GM20000 (cell line): ENCODE measurements around the gene RPF1.
"Not testable (repeated sequence)": the region's sequence is repeated elsewhere in the genome, so short reads cannot be mapped to it uniquely, and the experiment has no call there.

ENCODE experiments used
- DNase-seq: peaks from one replicate; pipeline ENCODE4 v3.0.0; 2012; ENCODE audit warnings: low spot score
- TF ChIP-seq, protein P1 (sequence below): IDR thresholded peaks from 2 replicates; pipeline ENCODE4 v1.5.1; 2012; ENCODE audit warnings: mild to moderate bottlenecking, control low read depth; ENCODE audit errors: extremely low read depth, missing control alignments

Gene RPF1

DNA sequence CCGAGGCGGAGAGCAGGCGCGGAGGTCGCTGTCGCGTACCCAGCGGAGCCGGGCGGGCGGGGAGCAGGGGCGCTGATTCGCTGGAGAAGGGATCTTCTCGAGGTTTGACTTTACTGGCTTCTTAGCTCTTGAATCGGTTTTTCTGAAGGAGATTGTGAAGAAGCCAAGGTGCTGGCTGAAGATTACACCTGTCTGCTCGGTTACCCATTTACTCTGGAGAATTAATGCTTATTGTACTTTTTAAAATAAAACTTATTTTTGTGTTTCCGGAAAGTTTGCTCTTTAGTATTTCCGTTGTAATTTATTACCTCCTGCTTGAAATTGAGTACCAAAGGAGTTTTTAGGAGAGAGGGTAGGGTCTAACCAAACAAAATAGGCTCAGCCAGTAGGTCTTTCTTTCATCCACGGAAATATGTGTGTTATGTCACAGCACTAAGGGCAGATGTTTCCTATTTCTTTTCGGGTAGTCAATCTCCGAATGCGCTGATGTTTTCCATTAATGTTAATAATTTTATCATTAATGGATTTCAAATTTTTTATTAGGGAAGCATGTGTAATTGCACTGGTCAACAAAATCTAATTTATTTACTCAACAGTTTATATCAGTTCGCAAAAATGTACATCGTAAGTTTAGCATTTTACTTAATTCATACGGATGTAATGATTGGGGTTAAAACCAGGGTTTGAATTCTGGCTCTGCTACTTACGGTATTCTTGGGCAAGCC lies 27.8 kb downstream of the RPF1 start:
- TF ChIP-seq, protein P1, sequence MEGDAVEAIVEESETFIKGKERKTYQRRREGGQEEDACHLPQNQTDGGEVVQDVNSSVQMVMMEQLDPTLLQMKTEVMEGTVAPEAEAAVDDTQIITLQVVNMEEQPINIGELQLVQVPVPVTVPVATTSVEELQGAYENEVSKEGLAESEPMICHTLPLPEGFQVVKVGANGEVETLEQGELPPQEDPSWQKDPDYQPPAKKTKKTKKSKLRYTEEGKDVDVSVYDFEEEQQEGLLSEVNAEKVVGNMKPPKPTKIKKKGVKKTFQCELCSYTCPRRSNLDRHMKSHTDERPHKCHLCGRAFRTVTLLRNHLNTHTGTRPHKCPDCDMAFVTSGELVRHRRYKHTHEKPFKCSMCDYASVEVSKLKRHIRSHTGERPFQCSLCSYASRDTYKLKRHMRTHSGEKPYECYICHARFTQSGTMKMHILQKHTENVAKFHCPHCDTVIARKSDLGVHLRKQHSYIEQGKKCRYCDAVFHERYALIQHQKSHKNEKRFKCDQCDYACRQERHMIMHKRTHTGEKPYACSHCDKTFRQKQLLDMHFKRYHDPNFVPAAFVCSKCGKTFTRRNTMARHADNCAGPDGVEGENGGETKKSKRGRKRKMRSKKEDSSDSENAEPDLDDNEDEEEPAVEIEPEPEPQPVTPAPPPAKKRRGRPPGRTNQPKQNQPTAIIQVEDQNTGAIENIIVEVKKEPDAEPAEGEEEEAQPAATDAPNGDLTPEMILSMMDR = no peak
- DNase-seq = no peak

DNA sequence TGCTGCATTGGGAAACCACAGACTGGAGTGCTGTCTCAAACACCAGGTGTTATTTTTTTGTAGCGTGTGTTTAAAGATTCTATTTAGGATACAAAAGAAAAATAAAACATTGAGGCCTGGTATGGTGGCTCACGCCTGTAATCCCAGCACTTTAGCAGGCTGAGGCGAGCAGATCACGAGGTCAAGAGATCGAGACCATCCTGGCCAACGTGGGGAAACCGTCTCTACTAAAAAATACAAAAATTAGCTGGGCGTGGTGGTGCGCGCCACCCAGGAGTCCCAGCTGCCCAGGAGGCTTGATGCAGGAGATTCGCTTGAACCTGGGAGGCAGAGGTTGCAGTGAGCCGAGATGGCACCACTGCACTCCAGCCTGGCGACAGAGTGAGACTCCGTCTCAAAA lies 28.8 kb downstream of the RPF1 start:
- DNase-seq = not testable (repeated sequence)

DNA sequence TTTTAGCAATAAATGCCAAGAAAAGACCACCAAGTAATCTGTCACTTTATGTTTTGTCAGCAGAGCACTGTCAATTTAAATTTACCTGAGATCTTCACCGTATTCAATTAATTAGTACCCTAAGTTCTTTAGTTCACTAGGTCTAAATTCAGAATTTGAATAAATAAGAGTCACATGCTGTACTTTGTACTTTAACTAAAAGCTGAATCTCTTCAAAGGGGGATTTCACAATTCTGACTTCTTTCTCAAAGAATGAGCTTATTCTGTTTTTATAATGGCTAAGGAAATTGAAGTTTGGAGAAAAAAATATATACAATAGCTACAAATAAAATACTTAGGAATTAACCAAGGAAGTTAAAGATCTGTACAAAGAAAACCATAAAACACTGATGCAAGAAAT lies 29.4 kb downstream of the RPF1 start:
- DNase-seq = no peak
- TF ChIP-seq, protein P1 = no peak

DNA sequence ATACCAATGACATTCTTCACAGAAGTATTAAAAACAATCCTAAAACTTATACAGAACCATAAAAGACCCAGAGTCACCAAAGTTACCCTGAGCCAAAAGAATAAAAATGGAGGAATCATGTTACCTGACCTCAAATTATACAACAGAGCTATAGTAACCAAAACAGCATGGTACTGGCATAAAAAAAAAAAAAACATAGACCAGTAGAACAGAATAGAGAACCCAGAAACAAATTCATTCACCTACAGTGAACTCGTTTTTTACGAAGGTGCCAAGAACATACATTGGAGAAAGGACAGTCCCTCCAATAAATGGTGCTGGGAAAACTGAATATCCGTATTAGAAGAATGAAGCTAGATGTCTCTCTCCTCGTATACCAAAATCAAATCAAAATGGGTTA lies 30.0 kb downstream of the RPF1 start:
- no peak for DNase-seq
- TF ChIP-seq, protein P1 = no peak

DNA sequence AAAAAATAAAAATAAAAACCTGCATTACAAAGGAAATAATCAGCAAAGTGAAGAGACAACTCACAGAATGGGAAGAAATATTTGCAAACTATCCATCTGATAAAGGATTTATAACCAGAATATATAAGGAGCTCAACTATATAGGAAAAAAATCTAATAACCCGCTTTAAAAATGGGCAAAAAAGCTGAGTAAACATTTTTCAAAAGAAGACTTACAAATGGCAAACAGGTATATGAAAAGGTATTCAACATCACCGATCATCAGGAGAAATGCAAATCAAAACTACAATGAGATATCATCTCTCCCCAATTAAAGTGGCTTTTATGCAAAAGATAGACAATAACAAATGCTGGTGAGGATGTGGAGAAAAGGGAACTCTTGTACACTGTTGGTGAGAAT lies 31.1 kb downstream of the RPF1 start:
- DNase-seq = no peak
- TF ChIP-seq, protein P1 = no peak

DNA sequence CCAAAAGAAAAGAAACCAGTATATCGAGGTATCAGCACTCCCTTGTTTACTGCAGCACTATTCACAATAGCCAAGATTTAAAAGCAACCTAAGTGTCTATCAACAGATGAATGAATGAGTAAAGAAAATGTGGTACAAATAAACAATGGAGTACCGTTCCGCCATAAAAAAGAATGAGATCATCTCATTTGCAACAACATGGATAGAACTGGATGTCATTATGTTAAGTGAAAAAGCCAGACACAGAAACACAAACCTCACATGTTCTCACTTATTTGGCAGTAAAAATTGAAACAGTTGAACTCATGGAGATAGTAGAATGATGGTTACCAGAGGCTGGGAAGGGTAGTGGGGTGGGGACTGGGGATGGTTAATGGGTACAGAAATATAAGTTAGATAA lies 31.6 kb downstream of the RPF1 start:
- DNase-seq = no peak
- TF ChIP-seq, protein P1 = no peak

DNA sequence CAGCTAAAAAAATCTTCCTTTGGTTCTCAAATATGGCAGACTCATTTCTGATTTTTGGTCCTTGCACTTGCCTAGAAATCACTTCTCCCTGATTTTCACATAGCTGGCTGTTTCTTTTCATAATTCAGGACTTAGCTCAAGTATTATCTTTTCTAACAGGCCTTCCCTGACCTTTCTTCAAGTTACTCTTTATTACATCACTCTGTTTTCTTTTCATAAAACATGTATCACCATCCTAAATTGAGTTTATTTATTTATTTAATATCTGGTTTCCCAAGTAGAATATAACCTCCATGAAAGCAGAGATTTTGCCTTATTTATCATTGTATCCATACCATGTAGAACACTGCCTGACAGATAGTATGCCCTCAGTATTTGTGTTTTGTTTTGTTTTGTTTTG lies 45.5 kb downstream of the RPF1 start:
- DNase-seq = no peak
- TF ChIP-seq, protein P1 = no peak

DNA sequence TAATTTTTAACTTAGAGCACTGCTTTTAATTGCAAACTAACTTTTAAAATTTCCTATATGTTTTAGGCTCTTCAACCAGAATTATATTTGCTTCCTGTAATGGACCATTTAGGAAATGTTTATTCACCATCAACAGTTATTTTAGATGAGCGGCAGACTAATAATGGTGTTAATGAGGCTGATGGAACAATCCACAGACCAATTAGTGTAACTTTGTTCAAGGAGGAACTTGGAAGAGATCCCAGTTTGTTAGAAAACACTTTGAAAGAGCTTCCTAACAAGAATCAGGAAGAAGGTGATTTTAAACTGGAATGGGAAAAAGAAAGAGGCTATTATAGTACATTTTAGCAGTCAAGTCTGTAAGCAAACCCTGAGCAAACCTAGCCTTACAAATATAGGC lies 46.7 kb downstream of the RPF1 start:
- no peak for DNase-seq
- TF ChIP-seq, protein P1 = no peak
